ENCODE results near the gene NTM.

The NTM gene

DNA sequence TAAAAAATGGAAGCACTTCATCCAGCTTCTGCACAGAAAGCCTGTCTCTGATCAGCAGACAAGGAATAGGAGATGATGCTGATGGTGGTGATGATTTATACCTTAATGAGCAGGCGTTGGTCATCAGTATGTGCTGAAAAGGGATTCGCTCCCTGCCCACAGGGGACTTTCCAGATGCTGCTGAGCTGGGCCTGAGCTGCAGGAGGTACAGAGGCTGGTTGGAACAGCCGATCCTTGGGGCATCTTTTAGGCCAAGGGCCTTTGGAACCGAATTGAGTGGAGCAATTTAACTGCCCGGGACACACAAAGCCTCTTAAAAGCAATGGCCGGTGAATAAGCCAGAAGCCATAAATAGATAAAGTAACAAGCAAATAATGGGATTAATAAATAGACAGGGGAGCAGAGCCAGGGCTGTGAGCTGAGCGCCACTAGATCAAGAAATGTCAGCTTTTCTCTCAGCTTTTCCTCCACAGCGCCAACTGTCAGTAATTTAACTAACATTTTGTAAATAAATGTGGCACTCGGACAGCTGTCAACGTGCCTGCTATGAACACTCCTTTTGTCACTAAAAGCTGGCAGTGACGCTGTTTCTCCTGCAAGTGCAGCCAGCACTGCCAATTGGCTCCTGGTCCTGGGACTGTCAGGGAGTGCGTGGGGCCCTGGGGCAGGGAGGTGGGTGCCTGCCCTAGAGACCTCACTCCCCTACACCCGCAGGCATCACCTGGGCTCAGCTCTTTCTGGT is 562.3 kb downstream of the NTM start:
- no peak for DNase-seq

DNA sequence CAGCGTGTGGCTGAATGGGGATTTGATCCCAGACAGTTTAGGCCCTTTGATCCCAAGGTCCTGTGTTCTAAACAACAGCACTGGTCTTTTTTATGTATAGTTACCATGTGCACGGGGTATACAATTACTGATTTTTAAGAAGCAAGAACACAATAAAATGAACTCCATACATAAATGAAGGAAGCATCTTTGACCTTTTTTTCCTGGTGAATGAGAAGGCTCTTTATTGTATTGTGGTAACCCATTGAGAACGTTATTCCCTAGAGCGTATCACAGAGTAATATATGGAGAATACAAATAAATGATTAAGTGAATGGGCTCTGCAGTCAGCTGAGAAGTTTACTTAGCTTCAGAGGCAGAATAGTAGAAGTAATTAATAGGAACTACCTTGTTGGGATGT is 563.6 kb downstream of the NTM start:
- no peak for DNase-seq

DNA sequence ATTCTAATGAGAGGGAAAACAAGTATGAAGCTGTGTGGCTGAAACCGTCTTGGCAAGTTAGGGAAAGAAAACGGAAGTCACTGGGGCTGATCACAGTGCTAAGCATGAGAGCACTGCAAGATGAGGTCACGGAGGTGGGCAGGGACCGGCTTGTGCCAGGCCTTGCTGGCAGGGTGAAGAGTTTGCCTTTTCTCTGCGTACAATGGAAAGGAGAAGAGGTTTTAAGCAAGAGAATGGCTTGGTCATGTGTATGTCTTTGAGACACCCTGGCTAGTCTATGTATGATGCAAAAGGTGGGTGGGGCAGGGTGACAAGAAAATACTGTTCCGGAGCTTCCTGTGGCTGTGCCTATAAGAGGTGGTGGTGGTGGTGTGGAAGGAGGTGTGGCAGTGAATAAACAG is 567.9 kb downstream of the NTM start:
- DNase-seq = no peak

DNA sequence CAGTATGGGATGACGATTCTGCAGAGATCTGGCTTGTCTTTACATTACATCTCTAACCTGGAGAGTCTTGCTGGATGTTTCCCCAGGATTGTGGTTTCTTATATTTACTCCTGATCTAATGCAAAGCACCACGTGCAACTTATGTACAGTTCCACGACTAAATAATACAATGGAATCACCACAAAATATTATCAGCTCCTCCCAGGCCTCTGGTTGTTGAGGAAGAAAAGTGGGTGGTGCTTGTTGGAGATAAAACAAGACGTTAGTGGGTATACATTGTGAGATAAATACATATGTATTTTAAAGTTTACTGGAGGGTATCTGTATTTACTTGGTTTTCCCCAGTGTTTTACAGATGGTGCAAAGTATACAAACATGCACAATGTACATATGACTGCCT is 569.7 kb downstream of the NTM start:
- DNase-seq = no peak

DNA sequence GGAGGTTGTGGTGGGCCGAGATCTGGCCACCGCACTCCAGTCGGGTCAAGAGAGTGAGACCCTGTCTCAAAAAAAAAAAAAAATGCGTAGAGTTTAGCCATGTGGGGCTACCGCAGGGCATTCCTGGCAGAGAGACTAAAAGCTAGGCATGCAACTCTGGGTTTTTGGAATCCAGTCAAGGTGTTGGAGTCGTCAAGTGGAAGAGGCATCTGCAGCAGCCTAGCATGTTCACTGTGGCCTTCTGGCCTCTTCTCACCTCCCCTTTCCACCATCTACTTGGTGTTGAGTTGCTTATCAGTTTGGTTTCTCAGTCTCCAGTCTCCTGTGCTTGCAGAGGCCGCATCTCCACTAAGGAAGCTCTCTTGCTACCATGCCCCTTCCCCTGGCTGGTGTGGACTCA is 572.5 kb downstream of the NTM start:
- DNase-seq = no peak

DNA sequence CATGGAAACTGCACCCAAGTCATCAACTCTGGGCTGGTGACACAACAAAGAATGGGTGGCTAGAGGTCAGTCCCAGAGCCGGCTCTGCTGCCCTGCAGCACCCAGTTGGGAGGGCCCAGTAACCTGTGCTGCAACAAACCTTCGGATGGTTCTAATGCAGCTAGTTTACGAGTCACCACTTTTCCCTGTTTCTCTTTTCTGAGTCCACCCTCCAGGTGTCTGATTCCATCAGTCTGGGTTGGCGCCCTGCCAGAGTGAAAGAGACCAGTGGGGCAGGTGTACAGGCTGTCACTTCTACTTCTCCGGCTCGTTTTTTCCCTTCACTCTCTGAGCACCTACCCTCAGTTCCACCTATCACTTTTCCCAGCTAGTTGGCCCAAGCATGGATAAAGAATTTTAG is 572.9 kb downstream of the NTM start:
- DNase-seq = no peak

DNA sequence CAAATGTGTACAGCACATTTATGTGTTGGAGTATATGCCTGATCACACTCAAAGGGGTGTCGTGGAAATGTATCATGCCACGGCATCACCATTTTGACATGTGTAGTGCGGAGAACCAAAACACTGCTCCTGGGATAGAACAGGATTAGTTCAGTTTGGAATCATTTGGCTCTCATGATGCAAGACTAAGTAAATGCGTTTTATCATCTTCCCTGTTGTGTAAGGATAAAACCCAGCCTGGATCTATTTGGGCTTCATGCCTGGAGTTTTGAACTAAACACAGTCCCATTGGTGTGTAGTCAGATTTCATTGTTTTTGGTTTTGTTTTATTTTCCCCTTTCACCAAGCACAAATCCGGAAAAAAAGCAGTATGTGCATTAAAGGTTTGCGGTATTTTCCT is 574.3 kb downstream of the NTM start:
- no peak for DNase-seq

DNA sequence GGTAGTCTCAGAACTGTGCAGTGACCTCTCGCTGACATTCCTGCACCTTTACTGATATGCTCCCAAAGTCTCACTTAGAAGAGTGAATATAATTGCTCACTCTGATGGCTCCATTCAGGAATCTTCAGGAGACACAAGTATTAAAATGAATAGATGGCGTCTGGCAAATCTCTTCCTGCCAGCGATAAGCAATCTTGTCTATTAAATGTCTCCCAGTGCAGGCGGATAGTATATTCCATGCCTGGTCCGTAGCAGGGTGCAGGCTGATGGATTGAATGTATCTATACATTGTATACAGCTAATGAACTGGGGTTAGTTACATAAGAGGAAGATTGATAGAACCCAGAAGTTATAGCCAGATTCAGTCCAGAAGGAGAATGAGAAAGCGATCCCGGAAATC is 575.3 kb downstream of the NTM start:
- no peak for DNase-seq

DNA sequence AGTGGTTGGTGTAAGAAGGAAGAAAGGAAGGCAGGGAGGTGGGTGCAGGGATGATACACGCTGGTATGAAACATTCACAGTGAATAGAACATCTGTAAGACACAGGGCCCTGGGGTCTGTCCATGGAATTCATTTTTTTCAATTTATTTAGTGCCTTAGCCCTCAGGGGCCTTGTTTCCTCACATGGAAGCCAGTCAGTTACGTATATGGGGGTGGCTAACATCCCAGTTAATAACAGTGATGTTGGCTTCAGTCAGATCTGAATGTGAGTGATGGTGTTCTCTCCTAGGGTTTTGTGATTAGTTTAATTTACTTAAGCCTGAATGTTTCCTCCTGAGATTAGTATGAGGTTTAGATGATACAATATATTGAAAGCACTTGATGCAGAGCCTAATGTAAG is 577.1 kb downstream of the NTM start:
- DNase-seq = no peak

DNA sequence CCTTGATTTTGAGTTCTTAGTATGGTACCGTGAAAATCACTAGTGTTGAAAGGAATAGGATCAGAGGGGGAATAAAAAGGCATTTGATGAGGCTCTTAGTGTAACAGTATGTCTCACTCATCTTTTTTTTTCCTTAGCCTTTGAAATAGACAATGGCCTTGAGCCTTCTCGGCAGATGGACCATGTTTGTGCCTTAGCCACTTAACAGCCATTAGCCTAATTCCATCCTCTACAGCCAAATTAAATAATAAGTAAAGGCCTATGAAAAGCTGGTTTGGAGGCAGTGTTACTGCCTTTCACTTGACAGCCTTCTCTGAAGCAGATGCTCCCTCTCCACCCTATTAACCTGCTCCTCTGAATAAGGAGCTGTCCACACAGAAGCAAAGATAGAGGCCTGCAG is 580.7 kb downstream of the NTM start:
- no peak for DNase-seq

DNA sequence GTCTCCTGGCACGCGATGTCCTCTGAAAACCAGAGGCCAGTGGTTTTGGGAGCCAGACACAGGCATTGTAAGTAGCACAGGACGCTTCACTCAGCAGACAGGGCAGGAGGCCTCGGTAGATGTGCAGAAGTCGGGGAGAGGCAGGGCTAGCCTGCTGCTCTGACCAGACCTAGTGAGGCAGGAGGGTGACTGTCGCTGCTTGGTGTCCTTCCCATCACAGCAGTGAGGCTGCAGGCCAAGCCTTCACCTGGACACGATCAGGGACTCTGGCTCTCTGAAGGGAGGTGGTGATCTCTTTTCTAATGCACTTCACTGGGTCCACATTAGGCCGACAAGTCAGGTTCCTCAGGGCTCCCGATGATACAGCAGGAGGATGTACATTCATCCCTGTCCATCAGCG is 583.7 kb downstream of the NTM start:
- no peak for DNase-seq

DNA sequence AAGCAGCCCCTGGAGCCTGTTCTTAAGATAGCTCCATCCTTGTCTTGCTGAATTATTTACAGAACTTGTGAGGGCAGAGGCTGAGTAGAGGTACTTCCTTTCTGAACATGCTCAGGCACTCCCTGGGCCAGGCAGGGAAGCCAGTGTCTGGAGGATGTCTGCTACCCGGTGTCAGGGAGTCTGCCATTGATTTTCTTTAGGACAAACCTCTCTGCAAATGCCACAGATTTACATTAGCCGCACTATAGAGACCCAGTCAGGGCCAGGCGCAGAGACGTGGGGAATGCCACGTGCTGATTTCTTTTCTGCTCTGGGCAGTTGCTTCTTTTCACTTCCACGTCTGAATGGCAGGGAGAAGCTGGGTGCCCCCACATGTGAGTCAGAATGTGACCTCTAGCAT is 585.5 kb downstream of the NTM start:
- DNase-seq = no peak

DNA sequence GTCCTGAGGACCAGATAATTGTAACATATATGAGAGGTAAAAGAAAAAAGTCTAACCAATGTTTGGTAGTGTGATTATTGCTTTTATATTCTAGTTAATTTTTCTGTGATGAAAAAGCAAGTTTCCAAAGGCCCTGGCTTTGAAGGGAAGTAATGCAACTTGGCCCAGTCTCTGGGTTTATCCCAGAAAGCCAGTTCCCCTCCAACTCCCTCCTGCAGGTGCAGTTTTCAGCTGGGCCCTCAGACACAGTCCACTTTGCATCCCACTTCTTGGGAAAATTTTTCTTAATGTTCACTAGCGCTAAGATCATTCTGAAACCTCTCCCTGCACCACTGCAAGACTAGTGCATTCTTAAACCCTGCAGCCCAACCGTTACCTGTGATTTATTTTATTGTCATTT is 586.8 kb downstream of the NTM start:
- DNase-seq = no peak

DNA sequence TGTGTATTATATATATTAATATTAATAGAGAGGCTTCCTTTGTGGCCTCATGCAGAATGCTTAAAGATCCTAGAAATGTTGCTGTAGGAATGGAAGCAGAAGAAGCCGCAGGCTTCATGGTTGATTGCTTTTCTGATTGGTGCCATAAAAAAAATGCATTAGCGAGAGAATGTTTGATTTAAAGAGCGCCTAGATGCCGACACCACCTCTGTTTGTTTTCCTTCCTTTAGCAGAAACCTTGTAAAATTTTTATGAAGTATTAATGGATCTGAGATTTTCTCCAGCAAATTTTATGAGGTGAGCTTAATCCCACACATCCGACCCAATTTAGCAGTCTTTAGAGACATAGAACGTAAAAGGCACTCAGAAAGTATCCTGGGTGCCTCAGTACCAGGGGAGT is 587.5 kb downstream of the NTM start:
- DNase-seq = no peak

DNA sequence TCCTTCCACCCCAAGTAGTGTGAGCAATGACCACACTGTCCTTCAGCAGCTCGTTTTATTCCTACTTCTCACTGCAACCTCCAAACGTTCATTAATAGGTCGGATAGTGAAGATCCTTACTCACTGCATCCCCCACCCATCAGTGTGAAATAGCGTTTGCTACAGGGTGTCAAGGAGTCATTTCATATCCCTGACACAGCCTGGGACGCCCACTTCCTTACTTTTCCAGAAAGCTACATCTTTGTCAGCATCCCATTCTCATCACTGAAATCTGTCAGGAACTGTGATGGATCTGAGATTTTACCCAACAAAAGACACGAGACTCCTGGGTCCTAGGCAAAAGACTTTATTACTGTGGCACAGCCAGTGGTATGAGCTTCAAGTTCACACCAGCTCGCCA is 592.4 kb downstream of the NTM start:
- DNase-seq = no peak

DNA sequence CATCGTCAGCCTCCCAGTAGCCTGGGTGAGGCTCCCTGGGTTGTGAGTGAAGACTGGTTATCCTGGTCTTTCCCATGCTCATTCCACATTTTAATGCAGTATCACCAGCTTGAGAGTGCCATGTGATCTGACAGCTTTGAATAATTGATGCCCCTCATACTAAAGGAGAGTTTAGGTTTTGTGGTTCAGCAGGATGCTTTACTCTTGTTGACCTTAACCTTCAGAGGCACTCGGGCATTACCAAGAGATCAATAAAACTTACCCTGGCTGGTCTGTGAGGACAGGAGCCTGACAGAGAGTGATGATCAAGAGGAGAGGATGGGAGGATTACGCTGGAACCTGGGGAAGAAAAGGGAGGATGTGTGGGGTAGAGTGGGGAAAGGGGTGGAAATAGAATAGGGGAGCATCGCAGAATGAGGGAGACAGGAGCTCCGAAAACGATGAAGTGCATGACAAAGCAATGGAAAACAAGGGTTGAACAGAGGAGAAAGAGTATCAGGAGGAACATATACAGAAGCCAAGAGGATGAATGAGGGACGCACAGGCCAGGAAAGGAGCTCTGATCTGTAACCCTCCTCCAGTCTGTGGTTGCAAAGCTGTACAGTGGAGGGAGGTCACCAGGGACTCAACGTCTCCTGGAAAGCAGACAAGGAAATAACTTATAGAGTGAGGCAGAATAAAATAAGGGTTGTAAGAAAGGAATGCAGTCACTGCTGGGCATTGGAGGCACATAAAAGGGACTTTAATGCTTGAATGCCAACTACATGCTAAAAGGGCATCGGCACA is 594.5 kb downstream of the NTM start:
- DNase-seq = no peak

DNA sequence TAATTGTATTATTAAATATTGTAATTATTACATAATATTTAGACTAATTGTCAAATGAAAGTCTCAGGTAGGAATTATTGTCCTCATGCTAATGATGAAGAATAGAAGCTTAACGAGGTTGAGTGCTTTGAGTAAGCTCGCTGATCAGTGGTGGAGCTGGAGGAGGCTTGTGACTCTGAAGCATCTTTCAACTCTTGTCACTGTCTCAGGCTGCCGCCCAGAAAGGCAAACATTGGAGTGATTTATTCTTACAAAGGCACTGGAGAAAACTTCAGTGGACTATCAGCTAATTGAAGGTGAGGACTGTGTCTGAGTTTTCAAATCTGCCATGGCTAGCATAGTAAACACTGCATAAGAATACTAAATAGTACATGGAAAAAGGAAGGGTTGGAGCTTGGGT is 595.1 kb downstream of the NTM start:
- no peak for DNase-seq

DNA sequence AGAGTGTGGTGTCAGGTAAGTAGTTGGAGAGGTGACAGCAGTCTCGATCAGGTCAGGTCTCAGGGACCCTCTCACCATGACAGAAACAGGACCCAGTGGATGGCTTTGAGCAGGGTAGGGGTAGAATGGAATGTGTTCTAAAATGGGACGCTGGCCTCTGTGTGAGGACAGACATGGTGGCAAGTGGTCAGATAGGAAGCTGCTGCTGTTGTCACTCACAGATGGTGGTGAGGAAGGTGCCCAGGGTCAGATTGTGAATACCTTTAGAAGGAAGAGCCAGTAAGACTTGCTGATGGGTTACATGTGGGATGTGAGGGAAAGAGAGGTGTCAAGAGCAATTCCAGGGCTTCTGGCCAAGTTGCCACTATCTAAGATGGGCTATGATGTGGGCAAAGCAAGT is 596.3 kb downstream of the NTM start:
- DNase-seq = no peak

DNA sequence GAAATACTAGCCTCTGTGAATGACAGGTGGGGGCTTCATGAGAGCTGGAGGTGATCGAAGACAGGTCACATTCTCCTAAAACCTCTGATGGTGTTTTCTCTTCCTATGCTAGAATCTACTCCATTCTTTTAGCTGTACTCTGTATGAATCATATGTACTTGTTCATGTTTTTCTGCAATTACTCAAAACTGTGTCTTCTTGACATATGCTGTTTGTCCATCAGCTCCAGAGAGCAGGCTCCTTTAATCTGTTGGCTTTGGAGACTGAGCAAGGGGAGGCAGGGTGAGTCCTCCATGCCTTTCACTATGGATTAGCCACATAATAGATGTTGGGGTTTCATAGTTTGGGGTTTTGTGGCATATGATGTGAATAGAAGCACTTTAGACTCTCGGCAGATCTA is 598.8 kb downstream of the NTM start:
- no peak for DNase-seq

DNA sequence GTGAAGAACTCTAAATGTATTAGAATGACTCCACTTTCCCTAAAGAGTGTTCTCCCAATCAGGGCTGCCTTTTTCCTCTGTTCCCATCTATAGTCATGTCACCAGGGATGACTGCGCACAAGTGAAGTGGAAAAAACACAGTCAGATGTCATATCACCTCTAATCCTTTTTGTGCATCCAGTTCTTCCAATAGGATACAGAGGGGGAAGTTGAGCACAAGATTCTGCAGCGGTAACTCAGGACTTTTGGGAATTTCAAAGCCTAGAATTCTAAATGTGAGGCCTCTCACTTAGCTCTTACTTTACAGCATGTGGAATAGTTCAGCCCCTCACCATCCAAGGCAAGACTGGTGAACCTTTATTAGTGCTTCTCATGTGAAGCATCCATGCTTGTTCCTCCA is 602.6 kb downstream of the NTM start:
- no peak for DNase-seq

DNA sequence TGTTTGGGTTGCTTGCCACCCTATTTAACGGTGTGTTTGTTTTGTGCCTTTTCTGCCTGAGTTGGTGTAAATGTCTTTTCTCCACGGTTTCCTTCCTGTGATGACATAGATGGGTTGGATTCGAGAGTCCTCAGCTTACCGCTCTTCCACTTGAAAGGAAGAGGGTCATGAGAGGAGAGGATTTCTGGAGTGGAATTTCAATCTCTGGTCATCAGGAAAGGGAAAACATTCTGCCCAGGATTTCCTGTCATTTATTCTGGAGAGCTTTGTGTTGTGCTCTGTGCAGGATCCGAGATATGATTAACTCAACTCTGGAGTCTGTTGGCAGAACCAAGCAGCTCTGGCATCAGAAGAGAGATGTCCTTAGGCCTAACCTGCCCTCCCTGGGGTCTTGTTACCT is 605.2 kb downstream of the NTM start:
- DNase-seq = no peak

DNA sequence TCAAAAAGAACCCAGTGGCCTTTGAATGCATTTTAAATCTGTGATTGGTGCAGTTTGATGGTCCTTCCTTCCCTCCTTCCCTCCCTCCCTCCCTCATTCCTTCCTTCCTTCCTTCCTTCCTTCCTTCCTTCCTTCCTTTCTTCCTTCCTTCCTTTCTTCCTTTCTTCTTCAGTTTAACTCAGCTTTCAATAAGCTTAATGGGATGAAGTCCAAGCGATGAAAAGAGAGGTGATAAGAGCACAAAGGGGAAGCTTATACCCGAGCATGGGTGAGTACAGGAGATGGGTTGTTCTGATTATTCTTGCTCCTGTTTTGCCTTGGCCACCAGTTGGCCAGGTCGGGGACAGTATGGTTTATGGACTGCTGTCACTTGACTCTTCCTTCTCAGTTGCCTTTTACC is 605.6 kb downstream of the NTM start:
- DNase-seq = no peak

DNA sequence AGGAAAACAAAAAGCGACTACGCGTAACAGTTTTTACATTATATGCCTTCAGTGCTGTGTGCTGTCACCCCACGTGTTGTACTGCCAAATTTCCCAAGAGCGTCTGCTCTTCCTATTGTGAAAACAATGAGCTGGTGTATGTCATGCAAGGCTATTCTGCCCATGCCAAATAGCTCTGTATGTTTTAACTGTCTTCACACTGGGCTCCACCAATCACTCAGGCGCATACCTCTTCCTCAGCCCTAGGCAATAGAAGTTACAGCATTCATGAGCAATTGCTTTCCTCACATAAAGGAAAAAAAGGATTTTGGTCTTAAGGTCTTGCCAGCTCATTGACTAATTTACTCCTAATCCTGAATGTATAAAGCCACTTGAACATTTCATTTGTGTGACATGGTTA is 606.8 kb downstream of the NTM start:
- no peak for DNase-seq

DNA sequence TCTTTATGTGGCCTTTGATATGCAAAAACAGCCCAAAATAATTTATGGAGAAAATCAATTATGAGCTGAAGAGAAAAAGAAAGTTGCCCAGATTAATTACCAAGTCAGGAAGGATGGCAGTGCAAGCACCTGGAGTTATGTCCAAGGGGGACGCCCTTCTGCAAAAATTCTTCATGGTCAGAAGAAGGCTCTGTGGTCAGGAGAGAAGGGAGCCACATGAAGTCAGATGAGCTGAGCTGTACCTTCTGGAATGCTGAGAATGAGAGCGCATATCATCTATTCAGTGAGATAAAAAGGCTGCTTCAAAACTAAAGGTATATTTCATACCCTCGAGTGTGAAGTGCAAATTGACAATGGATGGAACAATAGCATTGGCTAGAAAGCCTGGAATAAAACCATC is 607.4 kb downstream of the NTM start:
- no peak for DNase-seq

DNA sequence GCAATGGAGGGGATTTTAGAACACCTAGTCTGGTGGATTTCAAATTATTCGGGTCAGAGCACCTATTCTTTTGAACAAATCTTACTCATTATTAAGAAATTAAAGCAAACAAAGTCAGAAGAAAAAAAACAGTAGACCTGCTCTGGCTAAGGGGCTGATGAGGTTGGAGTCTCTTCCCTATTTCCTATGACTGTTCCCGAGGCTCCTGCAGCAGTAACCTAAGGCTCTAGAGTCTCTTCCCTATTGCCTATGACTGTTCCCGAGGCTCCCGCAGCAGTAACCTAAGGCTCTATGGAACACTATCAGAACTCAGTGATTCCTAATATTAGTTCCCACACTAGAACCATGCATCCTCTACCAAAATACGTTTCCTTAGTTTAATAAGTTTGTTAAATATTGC is 607.9 kb downstream of the NTM start:
- no peak for DNase-seq

Measured in T-helper 9 cell (primary cell).